GM20000 (cell line): ENCODE results near the gene U2AF2.
"Not testable (repeated sequence)": the region's sequence is repeated elsewhere in the genome, so short reads cannot be mapped to it uniquely, and the experiment has no call there.

Source experiments
- DNase-seq: peaks from one replicate; pipeline ENCODE4 v3.0.0; 2012; ENCODE audit warnings: low spot score
- CTCF ChIP-seq: IDR thresholded peaks from 2 replicates; pipeline ENCODE4 v1.5.1; 2012; ENCODE audit warnings: mild to moderate bottlenecking, control low read depth; ENCODE audit errors: extremely low read depth, missing control alignments

Gene U2AF2

DNA sequence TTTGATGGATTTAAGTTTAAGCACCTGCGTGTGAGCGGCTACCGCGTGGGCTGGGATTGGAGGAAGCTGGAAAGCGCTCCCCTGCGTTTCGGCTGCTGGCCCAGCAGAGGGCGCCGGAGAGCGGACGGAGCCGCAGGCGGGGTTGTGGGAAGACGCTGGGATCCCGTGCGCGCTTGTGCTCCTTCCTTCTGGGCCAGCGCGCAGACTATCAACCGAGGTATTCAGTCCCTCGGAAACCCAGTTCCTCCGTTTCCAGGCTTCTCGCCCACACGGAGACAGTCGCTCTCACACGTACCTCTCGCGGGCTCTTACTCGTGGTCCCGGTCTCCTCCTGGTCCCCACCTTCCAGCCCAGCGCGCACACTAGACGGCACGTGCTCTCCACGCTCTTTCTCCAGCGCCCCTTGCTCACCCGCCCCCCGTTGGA, 49.0 kb downstream of the U2AF2 start:
- no peak for DNase-seq
- peak; percentile 41 for TF ChIP-seq CTCF

DNA sequence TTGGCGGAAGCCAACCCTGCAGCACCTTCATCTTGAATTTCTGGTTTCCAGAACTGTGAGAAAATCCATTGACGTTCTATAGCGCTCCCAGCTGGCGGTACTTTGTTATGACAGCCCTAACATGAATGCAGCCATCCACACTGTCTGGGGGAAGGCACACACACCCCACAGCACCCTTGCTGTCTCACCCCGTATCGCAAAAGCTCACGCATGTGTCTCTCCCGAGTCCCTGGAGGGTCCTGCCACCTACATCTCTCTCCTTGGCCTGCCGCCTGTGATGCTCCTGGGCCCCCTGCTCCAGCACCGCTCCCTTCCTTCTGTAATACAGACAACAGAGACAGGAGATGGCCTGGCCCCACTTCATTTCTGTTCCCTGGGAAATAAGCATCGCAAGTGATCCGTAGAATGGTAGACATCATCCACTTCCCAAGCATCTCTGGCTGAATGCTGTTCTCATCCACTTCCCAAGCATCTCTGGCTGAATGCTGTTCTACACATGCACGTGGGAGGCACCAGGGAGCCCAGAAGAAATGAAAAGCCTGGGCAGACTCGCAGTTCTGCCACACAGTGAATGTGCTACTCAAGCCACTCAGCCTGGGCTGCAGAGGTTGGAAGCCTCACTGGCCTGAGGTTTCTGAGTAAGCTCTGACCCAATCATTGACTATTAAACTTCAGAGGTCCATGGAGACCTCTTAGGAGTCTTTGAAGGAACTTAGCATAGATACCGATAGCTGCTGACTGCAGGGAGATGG, 49.8 kb downstream of the U2AF2 start:
- DNase-seq, result no peak
- TF ChIP-seq CTCF, result no peak

DNA sequence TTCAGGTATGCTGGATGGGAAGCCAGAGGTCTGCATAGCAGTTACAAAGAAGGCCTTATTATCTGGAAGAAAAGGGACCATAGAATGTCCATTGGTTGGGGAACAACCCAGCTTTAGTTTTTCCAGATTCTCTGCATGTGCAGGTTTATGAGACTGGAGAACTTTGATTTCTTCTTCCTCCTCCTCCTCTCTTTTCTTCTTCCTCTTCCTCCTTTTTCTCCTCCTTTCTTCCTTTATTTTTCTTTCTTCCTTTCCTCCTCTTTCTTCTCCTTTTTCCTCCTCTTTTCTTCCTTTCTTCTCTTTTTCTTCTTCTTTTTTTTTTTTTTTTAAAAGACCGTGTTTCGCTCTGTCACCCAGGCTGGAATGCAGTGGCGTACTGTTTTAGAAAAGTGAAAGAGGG, 51.1 kb downstream of the U2AF2 start:
- TF ChIP-seq CTCF, result no peak
- DNase-seq, result no peak

DNA sequence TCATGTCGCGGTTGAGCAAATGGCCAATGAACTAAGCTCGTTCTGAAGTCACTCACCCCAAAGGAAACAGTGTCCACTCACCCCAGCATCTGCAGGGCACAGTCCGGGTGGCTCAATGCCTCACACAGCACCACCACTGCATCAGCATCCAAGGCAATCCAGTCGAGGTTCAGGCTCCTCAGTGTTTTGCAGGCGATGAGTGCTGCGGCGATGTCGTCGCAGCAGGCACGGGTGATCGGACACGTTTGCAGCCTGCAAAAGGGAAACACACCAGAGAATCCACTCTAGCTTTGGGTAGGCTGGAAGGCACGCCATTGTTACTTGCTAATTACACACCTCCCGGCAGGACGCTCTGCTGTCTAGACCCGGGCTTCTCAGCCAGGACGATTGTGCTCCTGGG, 56.9 kb downstream of the U2AF2 start:
- no peak for DNase-seq
- no peak for TF ChIP-seq CTCF

GRCh38 chr19:55712804-55713631, 58.2 kb downstream of the U2AF2 start:
- peak; percentile 42 for DNase-seq
- no peak for TF ChIP-seq CTCF

DNA sequence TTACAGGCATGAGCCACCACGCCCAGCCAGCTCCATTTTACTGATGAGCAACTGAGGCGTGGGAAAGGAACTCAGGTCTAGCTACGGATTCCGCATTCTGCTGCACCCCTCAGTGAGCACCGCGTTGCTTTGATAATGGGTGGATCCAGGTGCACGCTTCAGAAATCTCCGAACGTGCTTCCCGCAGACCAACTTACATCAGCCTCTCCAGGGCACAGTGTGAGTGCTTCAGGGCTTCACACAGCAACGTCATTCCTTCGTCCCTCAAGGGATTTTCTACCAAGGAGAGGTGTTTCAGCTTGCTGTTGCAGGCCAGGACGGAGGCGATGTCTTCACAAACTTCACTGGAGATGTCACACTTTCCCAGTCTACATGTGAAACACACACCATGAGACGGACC, 61.7 kb downstream of the U2AF2 start:
- TF ChIP-seq CTCF, result no peak
- DNase-seq, result no peak

DNA sequence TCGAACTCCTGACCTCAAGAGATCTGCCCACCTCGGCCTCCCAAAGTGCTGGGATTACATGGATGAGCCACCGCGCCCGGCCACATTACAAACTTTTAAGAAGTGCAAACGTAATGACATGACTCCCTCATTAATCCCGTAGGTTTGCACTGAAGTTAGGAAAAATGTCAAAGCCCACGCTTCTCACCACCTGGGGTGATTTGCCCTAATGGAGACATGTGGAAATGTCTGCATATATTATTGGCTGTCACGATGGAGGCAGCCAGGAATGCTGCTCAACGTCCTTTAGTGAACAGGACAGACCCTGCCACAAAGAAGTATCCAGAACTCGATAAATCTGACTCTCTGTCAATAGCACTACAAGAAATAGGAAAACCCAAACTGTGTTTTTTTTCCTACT, 62.4 kb downstream of the U2AF2 start:
- TF ChIP-seq CTCF, result no peak

GRCh38 chr19:55717879-55718711, 63.3 kb downstream of the U2AF2 start:
- DNase-seq, result not testable (repeated sequence)

More for the DNA sequence above, 62.4 kb downstream of the U2AF2 start:
- no peak for DNase-seq
